GM12878 (cell line): Measurements from ENCODE around the gene RARS1. TPM values are rescaled to one million over a fixed set of nuclear protein-coding genes. Genes with fewer than 3 reads are reported as not detected.

Source experiments
- ATAC-seq: fragments of 200-7000 bp; cut with Tn5 transposase; 3 replicates; pipeline ENCODE4 v1.9.1; 2020; ENCODE audit warnings: mild to moderate bottlenecking, moderate library complexity
- BruUV-seq: library from RNA; stranded (reverse); fragments of 400-500 nt; replicated peaks from 2 replicates; lab custom pipeline; 2021; lab: Mats Ljungman, UMichigan
- CTCF ChIA-PET: fragments of 300-600 bp; sonication (Branson Sonifier 250); formaldehyde crosslinking; extraction: SDS; loops from one replicate; lab custom pipeline; 2021; ENCODE audit warnings: inconsistent platforms; lab: Yijun Ruan, JAX
- POLR2A ChIA-PET: fragments of 350-600 bp; formaldehyde crosslinking; extraction: SDS; loops from one replicate; lab custom pipeline; 2021; ENCODE audit warnings: inconsistent platforms; lab: Charles Lee
- RAD21 ChIA-PET: fragments of 300-600 bp; sonication (Branson Sonifier 250); formaldehyde crosslinking; loops from one replicate; lab custom pipeline; 2023; ENCODE audit warnings: antibody characterized with exemption; ENCODE audit not compliant: unreplicated experiment; lab: Charles Lee
- SMC1A ChIA-PET: fragments of 300-600 bp; sonication (Branson Sonifier 250); formaldehyde crosslinking; loops from one replicate; lab custom pipeline; 2023; ENCODE audit not compliant: unreplicated experiment, uncharacterized antibody; lab: Charles Lee
- DNase-seq: peaks from one replicate; pipeline ENCODE4 v3.0.0-alpha.2; 2011; ENCODE audit warnings: low read depth, low spot score
- FAIRE-seq: peaks from 3 replicates; lab custom pipeline; 2011; peaks lifted over from hg19 to GRCh38; lab: Jason Lieb, UNC
- H2AFZ ChIP-seq: 2 replicates; pipeline ENCODE4 v1.6.0; 2011; ENCODE audit warnings: low read depth, low read length, control low read depth; ENCODE audit not compliant: control insufficient read depth
- H3K27ac ChIP-seq: 2 replicates; pipeline ENCODE4 v1.5.1; 2011; ENCODE audit warnings: control low read depth; ENCODE audit not compliant: control insufficient read depth, insufficient read depth
- H3K27me3 ChIP-seq, 2 experiments: replicated peaks in 1 of 2; 2 replicates each; pipeline versions ENCODE4 v1.6.0 to v1.6.1; 2011; ENCODE audit warnings: low read length in 1 of 2; ENCODE audit not compliant: control insufficient read depth in 2 of 2, insufficient read depth in 2 of 2
- H3K36me3 ChIP-seq, 2 experiments: 2 replicates each; pipeline ENCODE4 v1.5.1; 2011; ENCODE audit warnings: low read length in 1 of 2; ENCODE audit not compliant: control insufficient read depth in 2 of 2, insufficient read depth in 2 of 2
- H3K4me1 ChIP-seq: 2 replicates; pipeline ENCODE4 v1.6.1; 2011; ENCODE audit warnings: mild to moderate bottlenecking, low read length, moderate library complexity, mixed read lengths; ENCODE audit not compliant: control insufficient read depth, insufficient read depth
- H3K4me2 ChIP-seq: 2 replicates; pipeline ENCODE4 v1.6.0; 2011; ENCODE audit warnings: control low read depth; ENCODE audit not compliant: control insufficient read depth, insufficient read depth
- H3K4me3 ChIP-seq: fragments of 200-600 bp; sonication (generic); 2 replicates; pipeline ENCODE4 v1.5.1; 2016
- H3K79me2 ChIP-seq: 2 replicates; pipeline ENCODE4 v1.6.0; 2011; ENCODE audit warnings: low read length; ENCODE audit not compliant: control insufficient read depth, insufficient read depth
- H3K9ac ChIP-seq: 2 replicates; pipeline ENCODE4 v1.8.0; 2011; ENCODE audit warnings: low read length, control low read depth, mixed read lengths; ENCODE audit not compliant: control insufficient read depth, insufficient read depth
- H3K9me3 ChIP-seq: replicated peaks from 3 replicates; pipeline ENCODE4 v1.5.1; 2011; ENCODE audit warnings: mild to moderate bottlenecking, low read length; ENCODE audit not compliant: control insufficient read depth, insufficient read depth
- H4K20me1 ChIP-seq: 2 replicates; pipeline ENCODE4 v1.6.0; 2011; ENCODE audit not compliant: control insufficient read depth, insufficient read depth
- CHD1 ChIP-seq: IDR thresholded peaks from 2 replicates; pipeline ENCODE4 v1.6.1; 2012; ENCODE audit warnings: low read depth, low read length, improper control_type of control experiment
- E2F4 ChIP-seq: IDR thresholded peaks from 2 replicates; pipeline ENCODE4 v1.6.1; 2012; ENCODE audit warnings: low read depth, low read length, improper control_type of control experiment
- E4F1 ChIP-seq: fragments of 450-650 bp; IDR thresholded peaks from 2 replicates; pipeline ENCODE4 v1.6.1; 2018; ENCODE audit warnings: borderline replicate concordance, mild to moderate bottlenecking; ENCODE audit not compliant: partially characterized antibody
- EED ChIP-seq: sonication (generic); IDR thresholded peaks from 2 replicates; pipeline ENCODE4 v1.6.1; 2016; ENCODE audit warnings: antibody characterized with exemption, low read depth
- IKZF1 ChIP-seq: fragments of 450-650 bp; conservative IDR thresholded peaks from 2 replicates; pipeline ENCODE4 v1.6.1; 2017; ENCODE audit warnings: antibody characterized with exemption, mild to moderate bottlenecking
- IRF3 ChIP-seq: fragments of 450-650 bp; IDR thresholded peaks from 2 replicates; pipeline ENCODE4 v1.6.1; 2014; ENCODE audit warnings: mild to moderate bottlenecking
- KDM1A ChIP-seq: fragments of 200-600 bp; sonication (generic); IDR thresholded peaks from 2 replicates; pipeline ENCODE4 v1.6.1; 2016; ENCODE audit warnings: borderline replicate concordance
- KLF5 ChIP-seq: fragments of 450-650 bp; IDR thresholded peaks from 2 replicates; pipeline ENCODE4 v1.6.1; 2014; ENCODE audit warnings: mild to moderate bottlenecking; ENCODE audit not compliant: partially characterized antibody
- NR2C2 ChIP-seq: IDR thresholded peaks from 2 replicates; pipeline ENCODE4 v1.6.1; 2011; ENCODE audit warnings: borderline replicate concordance, low read depth; ENCODE audit not compliant: control insufficient read depth, insufficient read length
- RAD21 ChIP-seq: IDR thresholded peaks from 2 replicates; pipeline ENCODE4 v1.6.1; 2011; ENCODE audit warnings: mild to moderate bottlenecking, low read depth, low read length, moderate library complexity; ENCODE audit not compliant: insufficient read depth
- SP1 ChIP-seq: IDR thresholded peaks from one replicate; pipeline ENCODE4 v1.6.1; 2011; ENCODE audit warnings: low read depth, low read length
- SREBF2 ChIP-seq: IDR thresholded peaks from 2 replicates; pipeline ENCODE4 v1.6.1; 2012; ENCODE audit warnings: mild to moderate bottlenecking, low read length
- STAT1 ChIP-seq: fragments of 450-650 bp; conservative IDR thresholded peaks from 2 replicates; pipeline ENCODE4 v1.6.1; 2014; ENCODE audit warnings: antibody characterized with exemption, mild to moderate bottlenecking
- SUZ12 ChIP-seq: fragments of 200-600 bp; sonication (generic); IDR thresholded peaks from one replicate; pipeline ENCODE4 v1.6.1; 2018; ENCODE audit warnings: antibody characterized with exemption, mild to moderate bottlenecking; ENCODE audit not compliant: unreplicated experiment
- TCF12 ChIP-seq: IDR thresholded peaks from 2 replicates; pipeline ENCODE4 v1.6.1; 2011; ENCODE audit warnings: low read depth, mild to moderate bottlenecking, low read length
- TCF7 ChIP-seq: IDR thresholded peaks from 2 replicates; pipeline ENCODE4 v1.6.1; 2014; ENCODE audit warnings: antibody characterized with exemption, borderline replicate concordance
- USF1 ChIP-seq: IDR thresholded peaks from 2 replicates; pipeline ENCODE4 v1.6.1; 2011; ENCODE audit warnings: borderline replicate concordance, low read depth, mild to moderate bottlenecking, moderate library complexity, mixed read lengths, low read length; ENCODE audit not compliant: insufficient read depth; ENCODE audit errors: extremely low read length
- ZNF207 ChIP-seq: fragments of 450-650 bp; IDR thresholded peaks from 2 replicates; pipeline ENCODE4 v1.6.1; 2014; ENCODE audit warnings: antibody characterized with exemption, mild to moderate bottlenecking, borderline replicate concordance
- WGBS: methylation state at CpG from one replicate; pipeline ENCODE4 v1.1.6; 2016; ENCODE audit warnings: low lambda C conversion rate; ENCODE audit not compliant: insufficient replicate concordance, insufficient coverage; ENCODE audit errors: missing lambda C conversion rate; 5-methylcytosine and 5-hydroxymethylcytosine counted together
- in situ Hi-C: fragments of 300-500 bp; cut with MboI; formaldehyde crosslinking; loops from 9 replicates; pipeline ENCODE4 v1.14.3; 2018; ENCODE audit warnings: mixed read lengths
- intact Hi-C: fragments of 100-400 bp; cut with micrococcal nuclease; formaldehyde crosslinking; loops from one replicate; pipeline ENCODE4 v1.14.2; 2022; ENCODE audit not compliant: unreplicated experiment
- polyA plus RNA-seq, 11 experiments: library from polyadenylated mRNA; depleted of rRNA in 4 of 11; unstranded in 6 of 11; stranded (reverse) in 5 of 11; fragments of >200 nt; fragmentation: Nextera tagmentation in 4 of 11; fragmentation: Illumina TruSeq in 1 of 11; extraction: Ambion mirVana in 4 of 11; extraction: Trizol in 1 of 11; gene quantifications; 1 replicate in 1 of 11; 2 replicates in 10 of 11; pipeline versions ENCODE4 v1.2.1 to v1.2.3, GENCODE V29; 2011 to 2016; ENCODE audit warnings: inconsistent platforms in 2 of 11, missing spikeins in 2 of 11, low read depth in 1 of 11
- total RNA-seq, 4 experiments: library from RNA; depleted of rRNA in 3 of 4; stranded (reverse); fragments of >200 nt in 3 of 4; fragmentation: Illumina TruSeq in 1 of 4; extraction: Trizol in 1 of 4; gene quantifications; 2 replicates each; pipeline versions ENCODE4 v1.2.1 to v1.2.3, GENCODE V29; 2013 to 2021
- TF ChIP-seq, protein P1 (sequence below): IDR thresholded peaks from 2 replicates; pipeline ENCODE4 v1.6.1; 2012; ENCODE audit warnings: low read depth, low read length, improper control_type of control experiment

The RARS1 gene
- total and polyA plus RNA-seq, 10 of the 15 experiments (the other 5 are each of a cell fraction or from before 2014, with no cell fraction given), result 80.5 to 127 (median 105) TPM

DNA sequence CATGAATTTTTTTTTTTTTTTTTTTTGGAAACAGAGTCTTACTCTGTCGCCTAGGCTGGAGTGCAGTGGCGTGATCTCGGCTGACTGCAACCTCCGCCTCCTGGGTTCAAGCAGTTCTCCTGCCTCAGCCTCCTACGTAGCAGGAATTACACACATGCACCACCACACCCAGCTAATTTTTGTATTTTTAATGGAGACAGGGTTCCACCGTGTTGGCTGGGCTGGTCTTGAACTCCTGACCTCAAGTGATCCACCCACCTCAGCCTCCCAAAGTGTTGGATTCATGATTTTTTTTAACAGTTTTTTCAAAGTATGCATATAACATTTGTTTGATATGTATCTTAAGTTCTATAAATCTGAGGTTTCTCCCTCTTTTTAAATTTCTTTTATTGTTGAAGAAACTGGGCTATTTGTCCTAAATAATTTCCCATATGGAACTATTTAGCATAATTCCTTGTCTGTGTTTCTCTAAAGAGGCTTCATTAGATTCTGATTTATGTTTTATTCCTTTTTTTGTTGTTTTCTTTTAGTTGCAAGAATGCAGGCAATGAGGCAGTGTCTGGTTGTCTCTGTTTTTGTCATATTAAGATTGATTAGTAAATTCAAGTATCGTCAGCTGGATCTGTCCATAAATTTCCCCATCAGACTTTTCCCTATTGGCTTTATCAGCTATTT is 16.4 kb downstream of the RARS1 start:
- ChIA-PET POLR2A (no interaction called here), SMC1A (no interaction called here), RAD21 (no interaction called here), CTCF (no interaction called here)
- no peak overlapping the region for H3K4me2 ChIP-seq
- H3K36me3 ChIP-seq, result peaks cover 3 to 20% of the 10 kb centered on the region in 2 experiments; a peak in 3 of 4 replicates
- no peak overlapping the region for H3K27ac ChIP-seq
- H3K79me2 ChIP-seq, result no peaks in the 10 kb centered on the region
- TF ChIP-seq IKZF1, result no peak
- TF ChIP-seq TCF12, result no peak
- no peak for TF ChIP-seq SP1
- TF ChIP-seq SREBF2, result no peak
- TF ChIP-seq KDM1A, result no peak
- TF ChIP-seq KLF5, result no peak
- TF ChIP-seq NR2C2, result no peak
- TF ChIP-seq E2F4, result no peak
- TF ChIP-seq STAT1, result no peak
- no peak for TF ChIP-seq RAD21
- no peak for TF ChIP-seq ZNF207
- no peak for TF ChIP-seq IRF3
- no peak for TF ChIP-seq TCF7
- no peak for TF ChIP-seq SUZ12
- TF ChIP-seq, protein P1, sequence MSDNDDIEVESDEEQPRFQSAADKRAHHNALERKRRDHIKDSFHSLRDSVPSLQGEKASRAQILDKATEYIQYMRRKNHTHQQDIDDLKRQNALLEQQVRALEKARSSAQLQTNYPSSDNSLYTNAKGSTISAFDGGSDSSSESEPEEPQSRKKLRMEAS, result no peak
- TF ChIP-seq CHD1, result no peak
- no peak for TF ChIP-seq E4F1
- no peak for TF ChIP-seq EED
- TF ChIP-seq USF1, result no peak
- H2AFZ ChIP-seq, result no peak overlapping the region
- FAIRE-seq, result no peak
- no peaks in the 10 kb centered on the region for H4K20me1 ChIP-seq
- no peak overlapping the region for H3K9ac ChIP-seq
- H3K4me3 ChIP-seq, result no peak overlapping the region
- intact Hi-C loops (no loop called here), in situ Hi-C loops (no loop called here)
- no peak for DNase-seq
- H3K4me1 ChIP-seq, result no peaks in the 10 kb centered on the region
- no peak for ATAC-seq
- H3K9me3 ChIP-seq, result no peaks in the 10 kb centered on the region
- no TSS peak for BruUV-seq
- 99% methylated on average over 6 of the region's 7 CpGs for WGBS
- no peaks in the 10 kb centered on the region for H3K27me3 ChIP-seq
